ENCODE measurements around the gene GINM1. TPM values are rescaled to one million over a fixed set of nuclear protein-coding genes. Genes with fewer than 3 reads are reported as not detected.
A peak's percentile ranks its signal among the peaks of the same experiment; 100 is the strongest.

Gene GINM1, protein sequence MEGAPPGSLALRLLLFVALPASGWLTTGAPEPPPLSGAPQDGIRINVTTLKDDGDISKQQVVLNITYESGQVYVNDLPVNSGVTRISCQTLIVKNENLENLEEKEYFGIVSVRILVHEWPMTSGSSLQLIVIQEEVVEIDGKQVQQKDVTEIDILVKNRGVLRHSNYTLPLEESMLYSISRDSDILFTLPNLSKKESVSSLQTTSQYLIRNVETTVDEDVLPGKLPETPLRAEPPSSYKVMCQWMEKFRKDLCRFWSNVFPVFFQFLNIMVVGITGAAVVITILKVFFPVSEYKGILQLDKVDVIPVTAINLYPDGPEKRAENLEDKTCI
- 14.1 and 21.7 TPM in 2 replicates for total RNA-seq (2014; rRNA removed; shearing (Covaris generic); ENCODE audit: low replicate concordance)

DNA sequence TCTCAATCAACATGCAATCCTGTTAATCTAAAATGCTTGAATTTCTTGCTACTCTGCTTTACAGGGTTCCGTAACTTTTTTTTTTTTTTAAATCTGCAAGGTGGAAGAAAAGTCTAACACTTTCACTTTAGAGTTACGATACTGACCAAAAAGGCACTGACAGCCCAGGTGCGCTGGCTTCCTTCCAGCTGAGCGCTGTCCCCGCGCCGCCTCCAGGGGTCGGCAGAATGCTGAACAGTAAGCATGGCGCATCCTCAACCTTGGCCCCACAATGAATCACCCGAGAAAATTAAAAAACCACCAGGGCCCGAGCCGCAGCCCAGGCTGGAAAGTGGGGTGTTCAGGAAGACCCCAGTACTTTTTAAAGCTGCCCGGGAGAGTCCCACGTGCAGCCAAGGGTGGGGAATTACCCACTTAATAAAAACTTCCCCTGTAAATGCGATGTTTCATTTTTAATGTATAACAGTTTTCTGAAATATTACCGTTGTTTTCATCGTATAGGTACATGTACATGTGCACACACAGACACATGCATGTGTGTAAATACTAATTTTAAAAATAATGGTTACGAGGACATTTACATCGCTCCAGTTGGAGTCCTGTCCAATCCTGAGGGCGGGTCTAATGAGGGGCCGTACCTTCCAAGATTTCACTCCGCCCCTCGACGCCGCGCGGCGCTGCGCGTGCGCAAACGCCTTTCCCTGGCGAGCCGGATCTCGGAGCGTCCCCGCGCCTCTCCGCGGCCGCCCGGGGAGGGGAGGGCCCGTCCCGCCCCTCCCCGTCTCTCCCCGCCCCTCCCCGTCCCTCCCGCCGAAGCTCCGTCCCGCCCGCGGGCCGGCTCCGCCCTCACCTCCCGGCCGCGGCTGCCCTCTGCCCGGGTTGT, at the start of gene GINM1:
TSS of gene GINM1 (plus strand) at position 849 of the 883 bp plus-strand sequence. CDS start 40 bp downstream, outside the sequence.
- DNase-seq = peak; percentile 98
- Histone ChIP-seq H3K9ac (ENCODE audit: low read length) (peak within 1 kb of the TSS; percentile 87), H3K4me2 (ENCODE audit: low read depth, low read length, poor library complexity, severe bottlenecking) (peak within 1 kb of the TSS; percentile 90), H3K27me3 (ENCODE audit: low read length) (no peaks in the 10 kb centered on the region), H3K9me3 (ENCODE audit: low read length) (no peaks in the 10 kb centered on the region), H3K79me2 (ENCODE audit: low read length) (peaks cover 40% of the 10 kb centered on the region), H3K9me2 (replicated peaks; ENCODE audit: insufficient read depth, low read length) (no peaks in the 10 kb centered on the region), H3K36me3 (ENCODE audit: insufficient read depth, low read length) (no peaks in the 10 kb centered on the region), H2AFZ (ENCODE audit: low read length) (peak within 1 kb of the TSS; percentile 96), H3K4me3 (ENCODE audit: low read length) (peak within 1 kb of the TSS; percentile 88), H4K20me1 (ENCODE audit: insufficient read depth, low read depth, low read length) (no peaks in the 10 kb centered on the region), H3K27ac (ENCODE audit: low read length) (peak within 1 kb of the TSS; percentile 80), H3K4me1 (ENCODE audit: low read length) (peaks cover 30% of the 10 kb centered on the region)

DNA sequence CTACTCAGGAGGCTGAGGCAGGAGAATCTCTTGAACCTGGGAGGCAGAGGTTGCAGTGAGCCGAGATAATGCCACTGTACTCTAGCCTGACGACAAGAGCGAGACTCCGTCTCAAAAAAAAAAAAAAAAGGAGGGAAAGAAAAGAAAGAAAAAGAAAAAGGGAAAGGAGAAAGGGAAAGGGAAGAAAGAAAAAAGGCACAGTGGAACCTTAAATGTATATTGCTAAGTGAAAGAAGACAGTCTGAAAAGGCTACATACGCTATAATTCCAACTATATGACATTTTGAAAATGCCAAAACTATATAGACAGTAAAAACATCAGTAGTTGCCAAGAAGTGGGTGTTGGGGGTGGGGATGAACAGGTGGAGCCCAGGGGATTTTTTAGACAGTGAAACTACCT, 36.5 kb upstream of the GINM1 start:
- Histone ChIP-seq H3K9me3 (ENCODE audit: low read length) (no peaks in the 10 kb centered on the region), H3K27me3 (ENCODE audit: low read length) (no peaks in the 10 kb centered on the region), H3K4me1 (ENCODE audit: low read length) (no peaks in the 10 kb centered on the region), H4K20me1 (ENCODE audit: insufficient read depth, low read depth, low read length) (no peaks in the 10 kb centered on the region), H3K4me2 (ENCODE audit: low read depth, low read length, poor library complexity, severe bottlenecking) (no peak overlapping the region), H3K36me3 (ENCODE audit: insufficient read depth, low read length) (peaks cover 39% of the 10 kb centered on the region; the same call in 1 of the 2 replicates), H3K27ac (ENCODE audit: low read length) (no peak overlapping the region), H2AFZ (ENCODE audit: low read length) (no peak overlapping the region), H3K9ac (ENCODE audit: low read length) (no peak overlapping the region), H3K4me3 (ENCODE audit: low read length) (no peak overlapping the region), H3K79me2 (ENCODE audit: low read length) (peaks cover 3% of the 10 kb centered on the region; the same call in 1 of the 2 replicates), H3K9me2 (replicated peaks; ENCODE audit: insufficient read depth, low read length) (no peaks in the 10 kb centered on the region)
- no peak for DNase-seq

DNA sequence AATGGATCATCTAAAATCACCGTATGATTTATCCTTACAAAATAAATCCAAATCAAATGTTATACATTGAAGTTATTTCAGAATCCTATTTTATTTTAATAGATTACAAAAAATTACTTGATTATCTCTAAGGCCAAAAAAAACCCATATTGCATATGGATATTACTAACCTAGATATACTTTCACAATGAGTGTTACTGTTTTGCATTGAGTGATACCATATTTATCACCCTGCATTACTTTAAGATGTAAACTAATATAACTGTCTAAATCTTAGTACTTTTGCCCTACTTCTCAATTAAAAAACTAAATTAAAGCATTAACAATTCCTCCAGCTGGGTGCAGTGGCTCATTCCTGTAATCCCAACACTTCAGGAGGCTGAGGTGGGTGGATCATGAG, 31.4 kb upstream of the GINM1 start:
- Histone ChIP-seq H3K79me2 (ENCODE audit: low read length) (peaks cover 3% of the 10 kb centered on the region; the same call in 1 of the 2 replicates), H3K4me2 (ENCODE audit: low read depth, low read length, poor library complexity, severe bottlenecking) (no peak overlapping the region), H3K9me2 (replicated peaks; ENCODE audit: insufficient read depth, low read length) (no peaks in the 10 kb centered on the region), H3K9ac (ENCODE audit: low read length) (no peak overlapping the region), H3K4me1 (ENCODE audit: low read length) (no peaks in the 10 kb centered on the region), H3K27ac (ENCODE audit: low read length) (no peak overlapping the region), H2AFZ (ENCODE audit: low read length) (no peak overlapping the region), H3K36me3 (ENCODE audit: insufficient read depth, low read length) (peaks cover 34% of the 10 kb centered on the region; the same call in 1 of the 2 replicates), H4K20me1 (ENCODE audit: insufficient read depth, low read depth, low read length) (no peaks in the 10 kb centered on the region), H3K27me3 (ENCODE audit: low read length) (no peaks in the 10 kb centered on the region), H3K4me3 (ENCODE audit: low read length) (no peak overlapping the region), H3K9me3 (ENCODE audit: low read length) (no peaks in the 10 kb centered on the region)
- no peak for DNase-seq

DNA sequence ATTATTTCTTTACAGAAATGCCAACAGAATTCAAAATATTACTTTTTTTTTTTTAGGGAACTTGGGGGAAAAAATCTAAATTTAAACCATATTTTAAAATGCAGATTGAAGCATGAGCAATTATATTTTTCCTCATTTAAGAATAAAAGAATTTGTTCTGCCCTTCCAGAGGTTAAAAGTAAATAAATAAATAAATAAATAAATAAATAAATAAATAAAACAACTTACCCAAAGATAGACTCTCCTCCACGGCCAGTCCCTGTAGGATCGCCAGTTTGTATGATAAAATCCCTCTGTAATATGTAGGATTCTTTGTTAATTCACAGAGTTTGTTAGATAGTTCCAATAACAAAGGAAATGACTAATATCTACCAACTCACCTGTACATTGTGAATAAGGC, 25.0 kb upstream of the GINM1 start:
- Histone ChIP-seq H3K36me3 (ENCODE audit: insufficient read depth, low read length) (peaks cover 14% of the 10 kb centered on the region; the same call in 1 of the 2 replicates), H3K9me2 (replicated peaks; ENCODE audit: insufficient read depth, low read length) (no peaks in the 10 kb centered on the region), H3K79me2 (ENCODE audit: low read length) (peaks cover 52% of the 10 kb centered on the region), H3K27me3 (ENCODE audit: low read length) (no peaks in the 10 kb centered on the region), H3K4me2 (ENCODE audit: low read depth, low read length, poor library complexity, severe bottlenecking) (no peak overlapping the region), H2AFZ (ENCODE audit: low read length) (no peak overlapping the region), H4K20me1 (ENCODE audit: insufficient read depth, low read depth, low read length) (peaks cover 17% of the 10 kb centered on the region; the same call in 1 of the 2 replicates), H3K4me3 (ENCODE audit: low read length) (no peak overlapping the region), H3K27ac (ENCODE audit: low read length) (no peak overlapping the region), H3K4me1 (ENCODE audit: low read length) (peaks cover 21% of the 10 kb centered on the region), H3K9ac (ENCODE audit: low read length) (no peak overlapping the region), H3K9me3 (ENCODE audit: low read length) (no peaks in the 10 kb centered on the region)
- DNase-seq = no peak

DNA sequence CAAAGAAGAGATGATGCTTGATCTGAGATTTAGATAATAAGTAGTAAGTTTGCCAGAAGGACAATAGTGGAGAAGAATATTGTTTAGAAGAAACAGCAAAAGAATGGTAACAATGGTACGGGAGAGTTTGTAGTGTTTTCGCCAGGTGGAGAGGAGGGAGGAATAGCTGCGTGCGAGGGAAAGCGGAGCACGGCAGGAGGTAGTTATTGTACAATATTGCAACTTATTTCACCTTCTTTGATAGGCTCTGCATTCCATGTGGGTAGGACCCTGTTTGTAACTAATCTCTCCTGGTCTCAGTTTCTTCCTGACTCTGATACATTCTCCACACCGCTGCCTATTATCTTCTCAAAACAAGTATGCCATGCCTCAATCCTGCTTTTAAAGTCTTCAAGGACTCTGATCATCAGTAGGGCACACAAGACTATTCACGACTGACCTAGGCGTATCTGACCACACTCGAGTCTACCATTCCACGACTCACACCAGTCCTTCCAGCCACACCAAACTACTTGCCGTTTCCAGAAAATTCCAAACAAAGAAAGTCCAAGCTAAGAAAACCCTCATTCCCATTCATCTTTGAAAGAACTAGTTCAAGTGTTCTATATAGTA, 21.4 kb upstream of the GINM1 start:
- Histone ChIP-seq H3K4me2 (ENCODE audit: low read depth, low read length, poor library complexity, severe bottlenecking) (peak overlapping the region; percentile 80), H2AFZ (ENCODE audit: low read length) (no peak overlapping the region), H3K9me2 (replicated peaks; ENCODE audit: insufficient read depth, low read length) (no peaks in the 10 kb centered on the region), H3K9me3 (ENCODE audit: low read length) (no peaks in the 10 kb centered on the region), H3K9ac (ENCODE audit: low read length) (peak overlapping the region; percentile 92), H3K27me3 (ENCODE audit: low read length) (no peaks in the 10 kb centered on the region), H3K79me2 (ENCODE audit: low read length) (peaks cover 52% of the 10 kb centered on the region), H4K20me1 (ENCODE audit: insufficient read depth, low read depth, low read length) (peaks cover 17% of the 10 kb centered on the region; the same call in 1 of the 2 replicates), H3K27ac (ENCODE audit: low read length) (no peak overlapping the region; the same call in 1 of the 2 replicates), H3K4me1 (ENCODE audit: low read length) (peaks cover 26% of the 10 kb centered on the region), H3K36me3 (ENCODE audit: insufficient read depth, low read length) (peaks cover 3% of the 10 kb centered on the region; the same call in 1 of the 2 replicates), H3K4me3 (ENCODE audit: low read length) (peak overlapping the region; percentile 97)
- DNase-seq = peak; percentile 46

DNA sequence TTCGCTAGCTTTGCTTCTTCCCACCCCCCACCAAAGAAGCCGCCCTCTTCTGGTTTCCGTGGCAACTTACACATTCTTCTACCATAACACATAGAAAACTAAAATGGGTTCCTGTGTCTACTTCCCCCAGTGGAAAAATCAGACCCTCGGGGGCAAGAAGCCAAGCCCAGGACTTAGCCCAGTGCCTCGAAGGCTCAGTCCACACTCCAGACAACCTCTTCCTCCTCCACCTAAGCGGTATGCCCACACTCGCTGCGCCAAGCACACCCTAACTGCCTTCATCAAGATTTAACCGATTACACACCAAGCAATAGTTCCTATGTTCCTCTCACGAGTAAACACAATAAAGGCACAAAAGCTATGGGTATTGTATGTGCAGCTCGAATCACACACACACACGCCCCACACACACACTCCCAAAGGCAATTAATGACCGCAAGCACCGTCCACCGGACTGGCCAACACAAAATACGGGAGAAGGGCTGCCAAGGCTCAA, 20.9 kb upstream of the GINM1 start:
- Histone ChIP-seq H3K9me3 (ENCODE audit: low read length) (no peaks in the 10 kb centered on the region), H3K4me2 (ENCODE audit: low read depth, low read length, poor library complexity, severe bottlenecking) (peak overlapping the region; percentile 80), H3K27me3 (ENCODE audit: low read length) (no peaks in the 10 kb centered on the region), H4K20me1 (ENCODE audit: insufficient read depth, low read depth, low read length) (peaks cover 17% of the 10 kb centered on the region; the same call in 1 of the 2 replicates), H2AFZ (ENCODE audit: low read length) (peak overlapping the region; percentile 86; the same call in 1 of the 2 replicates), H3K27ac (ENCODE audit: low read length) (peak overlapping the region; percentile 72), H3K9me2 (replicated peaks; ENCODE audit: insufficient read depth, low read length) (no peaks in the 10 kb centered on the region), H3K36me3 (ENCODE audit: insufficient read depth, low read length) (peaks cover 3% of the 10 kb centered on the region; the same call in 1 of the 2 replicates), H3K4me3 (ENCODE audit: low read length) (peak overlapping the region; percentile 97), H3K9ac (ENCODE audit: low read length) (peak overlapping the region; percentile 92), H3K4me1 (ENCODE audit: low read length) (peaks cover 26% of the 10 kb centered on the region), H3K79me2 (ENCODE audit: low read length) (peaks cover 49% of the 10 kb centered on the region)
- peak; percentile 83 for DNase-seq

DNA sequence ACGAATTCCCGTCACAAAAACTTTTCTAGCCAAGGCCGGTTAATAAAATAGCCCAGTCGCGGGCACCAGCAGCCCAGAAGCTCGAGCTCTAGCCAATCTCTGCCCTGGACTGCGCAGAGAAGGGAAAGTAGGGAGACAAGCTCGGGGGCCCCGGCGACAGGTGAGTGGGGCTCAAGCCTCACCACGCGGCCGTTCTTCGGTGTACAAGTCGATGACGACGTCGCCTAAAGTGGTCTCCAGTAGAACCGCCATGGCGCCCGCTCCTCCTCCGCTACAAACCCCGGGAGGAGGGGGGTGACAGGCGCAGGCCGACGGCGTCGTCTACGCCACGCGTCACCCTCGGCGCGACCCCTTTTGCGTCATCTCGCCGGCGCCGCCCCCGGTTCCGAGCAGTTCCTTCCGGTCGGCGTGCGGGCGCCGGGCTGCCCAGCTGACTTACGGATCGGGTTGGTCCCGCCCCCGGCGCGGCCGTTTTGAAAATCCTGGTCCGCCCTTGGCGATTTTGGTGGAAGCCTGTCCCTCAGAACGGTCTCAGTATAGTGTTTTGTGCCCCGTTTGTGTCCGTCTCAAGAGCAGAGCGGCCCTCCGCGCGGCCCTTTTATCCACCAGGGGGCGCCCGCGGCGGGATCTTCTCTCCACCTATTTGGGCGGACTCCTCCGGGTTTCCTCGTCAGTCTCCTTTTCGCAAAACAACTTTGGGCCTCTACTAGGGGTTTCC, 20.3 kb upstream of the GINM1 start, which contains the start of gene PPIL4:
TSS of gene PPIL4 (minus strand) at position 290 of the 718 bp plus-strand sequence. CDS start at position 252, 38 bp downstream.
- H3K27ac ChIP-seq (ENCODE audit: low read length) = peak within 1 kb of the TSS; percentile 72
- H3K9ac ChIP-seq (ENCODE audit: low read length) = peak within 1 kb of the TSS; percentile 92
- peaks cover 26% of the 10 kb centered on the region for H3K4me1 ChIP-seq (ENCODE audit: low read length)
- peak within 1 kb of the TSS; percentile 80 for H3K4me2 ChIP-seq (ENCODE audit: low read depth, low read length, poor library complexity, severe bottlenecking)
- peaks cover 47% of the 10 kb centered on the region for H3K79me2 ChIP-seq (ENCODE audit: low read length)
- H3K4me3 ChIP-seq (ENCODE audit: low read length) = peak within 1 kb of the TSS; percentile 97
- H4K20me1 ChIP-seq (ENCODE audit: insufficient read depth, low read depth, low read length) = peaks cover 17% of the 10 kb centered on the region; the same call in 1 of the 2 replicates
- H2AFZ ChIP-seq (ENCODE audit: low read length) = peak within 1 kb of the TSS; percentile 86
- no peaks in the 10 kb centered on the region for H3K9me3 ChIP-seq (ENCODE audit: low read length)
- peak; percentile 98 for DNase-seq
- H3K27me3 ChIP-seq (ENCODE audit: low read length) = no peaks in the 10 kb centered on the region
- H3K9me2 ChIP-seq (replicated peaks; ENCODE audit: insufficient read depth, low read length) = no peaks in the 10 kb centered on the region
- peaks cover 3% of the 10 kb centered on the region; the same call in 1 of the 2 replicates for H3K36me3 ChIP-seq (ENCODE audit: insufficient read depth, low read length)
